OCI-LY3 (cell line): ENCODE data around the gene IL7R.

Experiments used
- H2AFZ ChIP-seq: fragments of 200-600, 300-600 bp; shearing (Covaris generic); 2 replicates; pipeline ENCODE4 v1.6.0; 2014; ENCODE audit warnings: antibody characterized with exemption, low read depth, low read length
- H3K27ac ChIP-seq: fragments of 200-600, 300-600 bp; sonication (generic); 2 replicates; pipeline ENCODE4 v1.5.1; 2014; ENCODE audit warnings: mild to moderate bottlenecking, low read length, moderate library complexity, mixed read lengths
- H3K27me3 ChIP-seq: fragments of 200-600, 300-600 bp; sonication (generic); 2 replicates; pipeline ENCODE4 v1.6.1; 2014; ENCODE audit warnings: low read depth, low read length, mixed read lengths
- H3K36me3 ChIP-seq: fragments of 200-600, 300-600 bp; sonication (generic); replicated peaks from 2 replicates; pipeline ENCODE3; 2014; ENCODE audit warnings: low read depth, low read length, mixed read lengths
- H3K4me1 ChIP-seq: fragments of 300-600, 200-600 bp; sonication (generic); 2 replicates; pipeline ENCODE4 v1.6.1; 2014; ENCODE audit warnings: low read length, mixed read lengths
- H3K4me2 ChIP-seq: fragments of 200-600, 300-600 bp; sonication (generic); 2 replicates; pipeline ENCODE4 v1.6.1; 2014; ENCODE audit warnings: low read length, mixed read lengths
- H3K4me3 ChIP-seq: fragments of 300-600, 200-600 bp; sonication (generic); 2 replicates; pipeline ENCODE4 v1.5.1; 2014; ENCODE audit warnings: antibody characterized with exemption, mild to moderate bottlenecking, low read length, moderate library complexity
- H3K79me2 ChIP-seq: fragments of 300-600, 200-600 bp; shearing (Covaris generic); 2 replicates; pipeline ENCODE4 v1.6.1; 2014; ENCODE audit warnings: mild to moderate bottlenecking, low read length, mixed read lengths
- H3K9ac ChIP-seq: fragments of 300-600, 200-600 bp; shearing (Covaris generic); 2 replicates; pipeline ENCODE4 v1.6.0; 2014; ENCODE audit warnings: mild to moderate bottlenecking, low read length, moderate library complexity
- H3K9me3 ChIP-seq: fragments of 200-600, 300-600 bp; shearing (Covaris generic); 2 replicates; pipeline ENCODE4 v1.6.1; 2014; ENCODE audit warnings: low read length, mixed read lengths; ENCODE audit not compliant: insufficient read depth
- H4K20me1 ChIP-seq: fragments of 200-600, 300-600 bp; sonication (generic); 2 replicates; pipeline ENCODE4 v1.6.1; 2016; ENCODE audit warnings: low read length, mixed read lengths; ENCODE audit not compliant: insufficient read depth
- EZH2phosphoT487 ChIP-seq: fragments of 200-600 bp; shearing (Covaris generic); IDR thresholded peaks from 2 replicates; pipeline ENCODE4 v1.6.1; 2018; ENCODE audit warnings: antibody characterized with exemption, mixed run types, low read depth
- TF ChIP-seq, protein P1 (sequence below): fragments of 200-600, 300-600 bp; sonication (generic); IDR thresholded peaks from 2 replicates; pipeline ENCODE4 v1.5.1; 2014; ENCODE audit warnings: antibody characterized with exemption, low read length, low read depth

IL7R gene

DNA sequence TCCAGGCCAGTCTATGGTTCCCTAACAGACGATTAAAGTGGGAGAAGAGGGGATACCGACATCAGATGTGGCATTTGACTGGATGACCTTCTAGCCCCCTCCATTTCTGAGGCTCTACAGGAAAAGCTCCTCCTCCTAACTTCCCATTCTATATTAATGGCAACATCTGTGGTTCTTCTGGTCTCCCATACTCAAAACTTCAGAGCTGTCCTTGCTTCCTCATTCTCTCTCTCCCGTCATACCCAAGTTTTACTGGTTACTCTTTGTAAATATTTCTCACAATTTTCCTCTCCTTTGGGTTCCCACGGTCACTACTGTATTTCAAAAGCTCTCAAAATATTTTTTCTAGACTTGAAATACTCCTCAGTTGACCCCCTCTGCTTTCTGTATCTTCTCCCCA, 36.0 kb upstream of the IL7R start:
- H3K4me1 ChIP-seq = no peaks in the 10 kb centered on the region
- H3K4me3 ChIP-seq = no peak overlapping the region
- H3K4me2 ChIP-seq = no peak overlapping the region
- H3K9me3 ChIP-seq = no peaks in the 10 kb centered on the region
- no peaks in the 10 kb centered on the region for H3K79me2 ChIP-seq
- H4K20me1 ChIP-seq = no peaks in the 10 kb centered on the region
- no peak overlapping the region for H2AFZ ChIP-seq
- H3K27ac ChIP-seq = no peak overlapping the region
- no peak overlapping the region for H3K9ac ChIP-seq
- no peaks in the 10 kb centered on the region for H3K27me3 ChIP-seq
- H3K36me3 ChIP-seq = no peaks in the 10 kb centered on the region
- TF ChIP-seq EZH2phosphoT487 = no peak
- TF ChIP-seq, protein P1, sequence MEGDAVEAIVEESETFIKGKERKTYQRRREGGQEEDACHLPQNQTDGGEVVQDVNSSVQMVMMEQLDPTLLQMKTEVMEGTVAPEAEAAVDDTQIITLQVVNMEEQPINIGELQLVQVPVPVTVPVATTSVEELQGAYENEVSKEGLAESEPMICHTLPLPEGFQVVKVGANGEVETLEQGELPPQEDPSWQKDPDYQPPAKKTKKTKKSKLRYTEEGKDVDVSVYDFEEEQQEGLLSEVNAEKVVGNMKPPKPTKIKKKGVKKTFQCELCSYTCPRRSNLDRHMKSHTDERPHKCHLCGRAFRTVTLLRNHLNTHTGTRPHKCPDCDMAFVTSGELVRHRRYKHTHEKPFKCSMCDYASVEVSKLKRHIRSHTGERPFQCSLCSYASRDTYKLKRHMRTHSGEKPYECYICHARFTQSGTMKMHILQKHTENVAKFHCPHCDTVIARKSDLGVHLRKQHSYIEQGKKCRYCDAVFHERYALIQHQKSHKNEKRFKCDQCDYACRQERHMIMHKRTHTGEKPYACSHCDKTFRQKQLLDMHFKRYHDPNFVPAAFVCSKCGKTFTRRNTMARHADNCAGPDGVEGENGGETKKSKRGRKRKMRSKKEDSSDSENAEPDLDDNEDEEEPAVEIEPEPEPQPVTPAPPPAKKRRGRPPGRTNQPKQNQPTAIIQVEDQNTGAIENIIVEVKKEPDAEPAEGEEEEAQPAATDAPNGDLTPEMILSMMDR = no peak

DNA sequence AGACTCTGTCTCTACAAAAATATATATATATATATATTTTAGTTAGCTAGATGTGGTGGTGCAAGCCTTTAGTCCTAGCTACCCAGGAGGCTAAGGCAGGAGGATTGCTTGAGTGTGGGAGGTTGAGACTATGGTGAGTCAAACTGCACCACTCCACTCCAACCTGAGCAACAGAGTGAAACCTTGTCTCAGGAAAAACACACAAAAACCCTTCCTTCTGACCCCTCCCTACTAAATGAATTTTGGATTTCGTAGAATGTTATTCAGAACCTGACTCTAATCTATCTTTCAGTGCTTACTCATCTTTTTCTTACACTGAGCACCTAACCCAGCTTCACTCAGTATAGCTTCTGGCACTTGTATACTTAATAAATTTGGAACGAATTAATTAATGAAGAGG, 35.2 kb upstream of the IL7R start:
- Histone ChIP-seq H4K20me1 (no peaks in the 10 kb centered on the region), H3K36me3 (no peaks in the 10 kb centered on the region), H2AFZ (no peak overlapping the region), H3K9ac (no peak overlapping the region), H3K9me3 (no peaks in the 10 kb centered on the region), H3K4me3 (no peak overlapping the region), H3K4me2 (no peak overlapping the region), H3K27me3 (no peaks in the 10 kb centered on the region), H3K4me1 (no peaks in the 10 kb centered on the region), H3K79me2 (no peaks in the 10 kb centered on the region), H3K27ac (no peak overlapping the region)
- TF ChIP-seq EZH2phosphoT487 = no peak
- TF ChIP-seq, protein P1 = no peak

DNA sequence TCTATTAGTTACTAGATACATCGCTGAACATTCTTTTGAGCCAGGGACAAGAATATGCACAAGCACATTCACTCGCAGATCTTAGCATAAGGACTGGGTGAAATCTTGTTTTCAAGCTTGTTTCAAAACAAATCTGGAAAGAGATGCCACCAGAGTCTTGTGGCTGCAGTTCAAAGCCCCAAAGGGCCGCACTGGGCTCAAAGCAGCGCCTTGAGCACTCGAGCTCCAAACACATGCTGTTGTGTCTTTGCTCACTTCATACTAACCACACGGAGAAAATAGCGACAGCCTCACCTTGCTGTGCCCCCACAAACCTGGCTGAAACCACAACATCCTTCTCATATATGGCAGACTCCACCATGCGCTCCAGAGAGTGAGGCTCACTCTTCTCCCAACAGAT, 34.2 kb upstream of the IL7R start:
- no peaks in the 10 kb centered on the region for H3K79me2 ChIP-seq
- H3K27me3 ChIP-seq = no peaks in the 10 kb centered on the region
- H3K9ac ChIP-seq = no peak overlapping the region
- H3K4me1 ChIP-seq = no peaks in the 10 kb centered on the region
- H3K36me3 ChIP-seq = no peaks in the 10 kb centered on the region
- no peak overlapping the region for H2AFZ ChIP-seq
- no peak overlapping the region for H3K27ac ChIP-seq
- no peaks in the 10 kb centered on the region for H4K20me1 ChIP-seq
- H3K9me3 ChIP-seq = no peaks in the 10 kb centered on the region
- TF ChIP-seq, protein P1 = no peak
- no peak for TF ChIP-seq EZH2phosphoT487
- no peak overlapping the region for H3K4me3 ChIP-seq
- no peak overlapping the region for H3K4me2 ChIP-seq

DNA sequence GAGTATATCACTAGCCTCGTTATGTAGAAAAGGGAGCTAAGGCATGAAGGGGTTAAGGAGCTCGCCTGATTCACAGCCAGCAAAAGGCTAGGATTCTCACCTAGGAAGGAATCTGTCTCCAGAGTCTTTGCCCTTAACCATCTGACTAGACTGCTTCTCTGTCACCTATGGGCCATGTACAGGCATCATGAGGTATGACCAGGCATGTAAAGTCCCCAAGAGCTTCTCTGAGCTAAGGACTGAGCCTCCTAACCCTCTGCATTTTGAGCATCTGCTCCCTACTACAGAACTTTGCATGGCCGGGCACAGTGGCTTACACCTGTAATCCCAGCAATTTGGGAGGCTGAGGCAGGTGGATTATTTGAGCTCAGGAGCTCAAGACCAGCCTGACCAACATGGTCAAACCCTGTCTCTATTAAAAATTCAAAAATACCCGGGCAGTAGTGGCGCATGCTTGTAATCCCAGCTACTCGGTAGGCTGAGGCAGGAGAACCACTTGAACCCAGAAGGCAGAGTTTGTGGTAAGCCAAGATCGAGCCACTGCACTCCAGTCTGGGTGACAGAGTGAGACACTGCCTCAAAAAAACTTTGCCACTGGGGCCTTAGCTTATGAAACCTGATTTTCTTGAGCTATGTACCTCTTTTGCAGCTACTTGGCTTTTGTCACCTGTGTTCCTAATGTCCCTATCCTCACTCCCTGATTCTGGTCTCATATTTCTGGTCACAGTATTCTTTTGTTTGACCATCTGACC, 33.2 kb upstream of the IL7R start:
- Histone ChIP-seq H3K9ac (no peak overlapping the region), H3K4me3 (no peak overlapping the region), H3K27ac (no peak overlapping the region), H2AFZ (no peak overlapping the region), H3K79me2 (no peaks in the 10 kb centered on the region), H3K4me1 (no peaks in the 10 kb centered on the region), H3K4me2 (no peak overlapping the region), H3K36me3 (no peaks in the 10 kb centered on the region), H4K20me1 (no peaks in the 10 kb centered on the region), H3K27me3 (no peaks in the 10 kb centered on the region), H3K9me3 (no peaks in the 10 kb centered on the region)
- TF ChIP-seq, protein P1 = no peak
- TF ChIP-seq EZH2phosphoT487 = no peak
